Measurements from ENCODE around the gene EEFSEC.

GRCh38 chr3:128278761-128279600 lies 125.7 kb downstream of the EEFSEC start:
- TF ChIP-seq CTCF (conservative IDR thresholded peaks at IDR 0.05) (no peak), EZH2 (IDR thresholded peaks at IDR 0.05; ENCODE audit: low read depth) (no peak)
